Measurements from ENCODE around the gene ARHGDIG.

The ARHGDIG gene

GRCh38 chr16:276426-277077 lies 3.8 kb upstream of the ARHGDIG start:
- no peak for TF ChIP-seq CTCF (IDR thresholded peaks at IDR 0.05; ENCODE audit: insufficient read depth, missing control alignments)
- FAIRE-seq, result no peak
- DNase-seq (ENCODE audit: insufficient read length, low spot score), result no peak

GRCh38 chr16:278863-279366 lies 1.5 kb upstream of the ARHGDIG start:
- DNase-seq (ENCODE audit: insufficient read length, low spot score), result no peak
- TF ChIP-seq CTCF (IDR thresholded peaks at IDR 0.05; ENCODE audit: insufficient read depth, missing control alignments), result no peak
- FAIRE-seq, result no peak

GRCh38 chr16:279531-279930 lies 860 bp upstream of the ARHGDIG start:
- TF ChIP-seq CTCF (IDR thresholded peaks at IDR 0.05; ENCODE audit: insufficient read depth, missing control alignments), result no peak
- no peak for FAIRE-seq
- DNase-seq (ENCODE audit: insufficient read length, low spot score), result no peak

GRCh38 chr16:280005-280460 lies 358 bp upstream of the ARHGDIG start:
- DNase-seq (ENCODE audit: insufficient read length, low spot score) (no peak), FAIRE-seq (no peak)
- no peak for TF ChIP-seq CTCF (IDR thresholded peaks at IDR 0.05; ENCODE audit: insufficient read depth, missing control alignments)

GRCh38 chr16:280991-281659 lies 734 bp downstream of the ARHGDIG start:
- DNase-seq (ENCODE audit: insufficient read length, low spot score) (no peak), FAIRE-seq (no peak)
- TF ChIP-seq CTCF (IDR thresholded peaks at IDR 0.05; ENCODE audit: insufficient read depth, missing control alignments), result no peak

- FAIRE-seq, result no peak
- no peak for TF ChIP-seq CTCF (IDR thresholded peaks at IDR 0.05; ENCODE audit: insufficient read depth, missing control alignments)
- DNase-seq (ENCODE audit: insufficient read length, low spot score), result no peak
Observed at GRCh38 chr16:281660-282255, 1.4 kb downstream of the ARHGDIG start.
